HG02763 (cell line): ENCODE data around the gene CYP46A1.

ENCODE experiments used
- ATAC-seq: cut with Tn5 transposase; IDR thresholded peaks from one replicate; pipeline ENCODE4 v1.9.1; 2021; ENCODE audit warnings: mild to moderate bottlenecking, moderate library complexity; ENCODE audit not compliant: unreplicated experiment

CYP46A1 gene

GRCh38 chr14:99774556-99775307, 90.6 kb downstream of the CYP46A1 start:
- ATAC-seq: no peak

GRCh38 chr14:99775351-99775750, 91.3 kb downstream of the CYP46A1 start:
- no peak for ATAC-seq
